Measurements from ENCODE around the gene RASAL2. TPM values are rescaled to one million over a fixed set of nuclear protein-coding genes. Genes with fewer than 3 reads are reported as not detected.

RASAL2 gene
- total and polyA plus RNA-seq, 12 donors = 2.4 to 31.5 (median 15.0) TPM

GRCh38 chr1:178461104-178461503 lies 367.2 kb downstream of the RASAL2 start:
- H3K9me3 ChIP-seq (replicated peaks in 1 of 3) = no peaks in the 10 kb centered on the region
- H3K27me3 ChIP-seq = no peaks in the 10 kb centered on the region
- no peak for DNase-seq
- 80 to 93% (median 89%) methylated on average over 2 of the region's 2 CpGs for WGBS, 4 donors
- H3K4me3 ChIP-seq = no peak overlapping the region
- H3K4me1 ChIP-seq (replicated peaks in 1 of 2) = no peaks in the 10 kb centered on the region
- H3K36me3 ChIP-seq (replicated peaks in 1 of 2) = no peaks in the 10 kb centered on the region
- no peak for TF ChIP-seq CTCF (IDR thresholded peaks at IDR 0.05)
- TF ChIP-seq POLR2A (IDR thresholded peaks at IDR 0.05) = no peak
- intact Hi-C loops (cut with DNase I) = no loop called here
- H3K27ac ChIP-seq = no peak overlapping the region

GRCh38 chr1:178461701-178462100 lies 367.8 kb downstream of the RASAL2 start:
- DNase-seq = no peak
- peaks cover 0 to 5% of the 10 kb centered on the region in 2 donors for H3K36me3 ChIP-seq (replicated peaks in 1 of 2)
- no peak overlapping the region for H3K27ac ChIP-seq
- no peak for TF ChIP-seq POLR2A (IDR thresholded peaks at IDR 0.05)
- TF ChIP-seq CTCF (IDR thresholded peaks at IDR 0.05) = no peak
- 85 to 93% (median 88%) methylated on average over 4 of the region's 4 CpGs for WGBS, 4 donors
- H3K4me1 ChIP-seq (replicated peaks in 1 of 2) = no peaks in the 10 kb centered on the region
- intact Hi-C loops (cut with DNase I) = no loop called here
- H3K9me3 ChIP-seq (replicated peaks in 1 of 3) = no peaks in the 10 kb centered on the region
- no peak overlapping the region for H3K4me3 ChIP-seq
- no peaks in the 10 kb centered on the region for H3K27me3 ChIP-seq

- Histone ChIP-seq H3K4me1 (replicated peaks in 1 of 2) (no peaks in the 10 kb centered on the region), H3K27me3 (no peaks in the 10 kb centered on the region), H3K4me3 (no peak overlapping the region), H3K9me3 (replicated peaks in 1 of 3) (no peaks in the 10 kb centered on the region), H3K36me3 (replicated peaks in 1 of 2) (peaks cover 0 to 8% of the 10 kb centered on the region in 2 donors), H3K27ac (no peak overlapping the region)
- TF ChIP-seq CTCF (IDR thresholded peaks at IDR 0.05) (no peak), POLR2A (IDR thresholded peaks at IDR 0.05) (no peak)
- 94 to 100% (median 100%) methylated on average over 1 of the region's 1 CpG for WGBS, 4 donors
- intact Hi-C loops (cut with DNase I) = no loop called here
- no peak for DNase-seq
These were observed 370.2 kb downstream of the RASAL2 start for GRCh38 chr1:178464141-178464540.

- H3K27ac ChIP-seq = no peak overlapping the region
- no peaks in the 10 kb centered on the region for H3K27me3 ChIP-seq
- peaks cover 0 to 8% of the 10 kb centered on the region in 2 donors for H3K36me3 ChIP-seq (replicated peaks in 1 of 2)
- H3K4me1 ChIP-seq (replicated peaks in 1 of 2) = no peaks in the 10 kb centered on the region
- H3K9me3 ChIP-seq (replicated peaks in 1 of 3) = no peaks in the 10 kb centered on the region
- no peak for DNase-seq
- TF ChIP-seq POLR2A (IDR thresholded peaks at IDR 0.05) (no peak), CTCF (IDR thresholded peaks at IDR 0.05) (no peak)
- no peak overlapping the region for H3K4me3 ChIP-seq
- intact Hi-C loops (cut with DNase I) = no loop called here
These were observed 370.7 kb downstream of the RASAL2 start for GRCh38 chr1:178464566-178464965.

Measured in adrenal gland (tissue), 12 donors.